Left cardiac atrium (tissue), 4 donors: ENCODE data around the gene CDC42BPB. TPM values are rescaled to one million over a fixed set of nuclear protein-coding genes. Genes with fewer than 3 reads are reported as not detected.

ENCODE experiments used
- ATAC-seq, 2 donors: fragments of 200-7000 bp; cut with Tn5 transposase; one replicate each; pipeline ENCODE4 v1.9.1; 2020; ENCODE audit warnings: mild to moderate bottlenecking in 2 of 2, moderate library complexity in 2 of 2
- DNase-seq: peaks from one replicate; pipeline ENCODE4 v3.0.0-alpha.2; 2020
- intact Hi-C, 2 donors: fragments of 100-400 bp; cut with DNase I; formaldehyde crosslinking; loops; one replicate each; pipeline versions ENCODE4 v1.14.1 to v1.15.1; 2022 to 2023
- total RNA-seq, 2 donors: library from RNA; stranded (reverse); fragmentation: NEBNext Ultra II Directional; extraction: Animal tissue kit (Norgen Biotek cat#: 25700); gene quantifications; one replicate each; pipeline ENCODE4 v1.2.1, GENCODE V29; 2021
- donor health status: DM: no; HTN: yes; CAD: no.
- donor health status: DM: no; HTN: yes; CAD: no; lungs with severe emphysema.
- donor health status: DM: yes; HTN: yes; CAD: no.
- donor health status: Dilated cardiomyopathy.

CDC42BPB gene
- total RNA-seq, 2 donors from 2014 or later, result 57.3 to 79.2 TPM

DNA sequence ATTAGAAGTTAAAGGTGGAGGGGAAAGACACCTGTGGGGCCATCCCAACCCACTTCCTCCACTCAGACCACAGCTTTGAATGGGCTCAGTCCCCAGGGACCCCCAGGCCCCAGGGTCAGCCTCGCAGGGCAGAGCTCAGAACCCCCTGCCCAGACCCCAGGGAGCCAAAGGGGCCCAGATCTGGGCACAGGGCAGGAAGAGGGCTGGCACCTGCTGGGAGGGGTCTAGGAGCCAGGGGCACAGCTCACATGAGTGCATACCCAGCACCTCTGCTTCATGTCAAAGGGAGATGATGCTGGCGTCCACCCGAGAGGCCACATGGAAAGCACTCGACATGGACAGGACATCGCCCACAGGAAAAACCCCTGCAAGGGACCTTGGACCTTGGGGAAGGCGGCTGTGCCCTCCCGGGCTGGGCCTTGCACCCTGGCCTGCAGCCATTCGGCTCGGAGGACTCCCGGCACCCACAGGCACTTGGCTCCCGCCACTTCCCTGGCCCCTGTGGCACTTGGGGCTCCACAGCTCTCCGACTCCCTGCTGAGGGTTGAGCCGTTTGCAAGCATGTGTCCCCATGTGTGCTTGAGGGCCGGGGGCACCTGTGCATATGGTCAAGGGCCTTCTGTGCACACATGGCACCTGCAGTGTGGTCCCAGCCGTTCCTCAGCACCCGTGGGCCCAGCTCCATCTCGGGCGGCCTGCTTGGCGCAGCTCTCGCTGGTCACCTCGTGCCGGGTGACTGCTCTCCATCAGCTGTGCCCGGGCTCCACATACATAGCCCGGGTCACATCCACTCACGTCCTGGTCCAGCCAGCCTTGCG lies 142.7 kb downstream of the CDC42BPB start:
- intact Hi-C loops, result loop anchor here (5.0 to 10.0 kb wide), 3 partner anchors 142 to 220 kb away; no protein-coding TSS in a partner anchor
- DNase-seq, result no peak
- no peak for ATAC-seq

DNA sequence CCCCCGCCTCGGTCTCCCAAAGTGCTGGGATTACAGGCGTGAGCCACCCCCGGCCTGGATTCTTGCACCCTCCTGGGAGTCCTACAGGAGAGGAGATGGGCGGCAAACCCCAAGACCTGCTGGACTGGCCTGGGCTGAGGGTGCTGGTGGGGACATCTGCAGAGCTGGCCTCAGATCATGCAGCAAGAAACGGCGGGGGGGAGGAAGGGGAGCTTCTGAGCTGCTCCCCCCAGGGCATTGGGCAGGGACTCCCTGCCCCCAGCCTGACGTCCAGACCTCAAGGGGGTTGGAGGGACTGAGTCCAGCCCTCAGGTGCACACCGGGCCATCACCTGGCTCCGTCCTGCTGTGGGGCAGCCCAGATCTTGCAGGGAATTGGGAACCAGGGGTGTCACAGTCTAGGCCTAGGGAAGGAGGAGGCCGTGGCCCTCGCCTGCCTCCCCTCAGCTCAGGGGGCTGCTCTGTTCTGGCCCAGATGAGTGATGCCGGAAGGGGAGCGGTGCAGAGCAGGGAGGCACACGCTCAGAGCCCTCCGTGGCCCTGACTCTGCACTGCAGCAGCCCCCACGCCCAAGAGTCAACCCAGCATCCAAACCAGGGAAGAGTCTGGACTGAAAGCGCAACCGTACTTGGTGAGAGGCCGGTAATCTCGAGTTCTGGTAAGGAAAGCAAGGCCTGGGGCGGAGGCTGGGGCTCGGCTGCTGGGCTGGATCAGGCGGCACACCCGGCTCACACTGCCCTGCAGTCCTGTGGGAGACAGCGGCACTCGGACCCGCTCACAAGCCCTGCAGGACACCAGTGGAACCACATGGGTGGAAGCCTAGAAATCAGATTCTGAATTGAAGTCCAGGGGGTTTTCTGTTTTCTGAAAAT lies 143.8 kb downstream of the CDC42BPB start:
- intact Hi-C loops, result loop anchor here in 1 of 2 donors (10.0 kb wide), 1 partner anchor 219 kb away; no protein-coding TSS in a partner anchor
- DNase-seq, result no peak

DNA sequence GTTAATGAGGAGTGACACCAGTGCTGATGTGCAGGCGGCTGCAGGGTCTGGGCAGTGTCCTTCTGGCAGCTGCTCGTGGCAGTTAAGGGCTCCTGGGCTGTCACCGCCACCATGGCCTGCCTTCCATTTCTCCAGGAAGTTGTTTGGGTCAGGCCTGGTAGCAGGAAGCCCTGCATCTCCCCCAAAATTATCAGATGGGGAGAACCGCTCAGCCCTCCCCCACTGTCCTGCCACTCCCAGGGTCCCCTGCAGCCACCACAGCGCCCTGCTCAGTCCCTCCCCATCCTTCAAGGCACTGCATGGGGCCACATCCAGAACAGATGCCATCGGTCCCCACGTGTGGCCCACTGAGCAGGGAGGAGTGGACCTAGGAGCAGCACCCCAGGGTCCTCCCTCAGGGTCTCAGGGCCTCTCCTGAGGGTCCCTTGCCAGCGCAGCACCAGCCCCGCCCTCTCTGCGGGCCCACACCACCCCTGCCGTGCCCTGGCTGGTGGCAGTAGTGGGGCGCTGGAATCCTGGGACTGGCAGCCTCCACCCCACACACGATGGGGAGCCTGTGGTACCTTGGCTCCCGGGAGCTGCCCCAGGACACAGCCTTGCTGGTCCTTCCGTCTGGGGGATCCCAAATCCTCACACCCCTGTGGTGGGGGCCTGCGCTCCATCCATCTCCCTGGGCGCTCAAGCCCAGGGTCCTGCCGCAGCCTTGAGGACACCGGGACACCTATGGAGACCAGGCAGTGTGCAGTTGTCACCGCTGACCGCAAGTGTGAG lies 145.2 kb downstream of the CDC42BPB start:
- ATAC-seq (no peak), DNase-seq (no peak)
- intact Hi-C loops, result loop anchor here in 1 of 2 donors (10.0 kb wide), 1 partner anchor 217 kb away; no protein-coding TSS in a partner anchor

More for the DNA sequence above, 143.8 kb downstream of the CDC42BPB start:
- ATAC-seq, result no peak

DNA sequence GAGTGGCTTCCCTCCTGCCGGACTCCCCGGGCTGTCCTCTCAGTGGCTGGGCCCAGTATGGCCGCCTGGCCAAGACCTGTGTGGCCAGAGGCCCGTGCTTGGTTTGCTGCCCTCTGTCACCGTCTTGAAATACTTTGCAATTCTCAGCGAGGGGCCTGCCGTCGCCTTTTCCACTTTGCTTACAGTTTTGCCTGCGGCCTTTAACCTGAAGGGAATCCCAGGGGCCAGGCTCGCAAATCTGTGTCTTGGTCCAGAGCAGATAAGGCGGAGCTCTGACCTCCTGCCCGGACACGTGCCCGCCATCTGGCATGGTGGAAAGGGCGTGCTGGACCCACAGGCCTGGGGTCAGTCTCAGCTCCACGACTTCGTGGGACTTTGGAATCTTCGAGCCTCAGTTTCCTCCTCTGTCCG lies 145.8 kb downstream of the CDC42BPB start:
- intact Hi-C loops, result loop anchor here in 1 of 2 donors (10.0 kb wide), 1 partner anchor 217 kb away; no protein-coding TSS in a partner anchor
- DNase-seq, result no peak
- peak in 1 of 2 donors; percentile 58 for ATAC-seq

DNA sequence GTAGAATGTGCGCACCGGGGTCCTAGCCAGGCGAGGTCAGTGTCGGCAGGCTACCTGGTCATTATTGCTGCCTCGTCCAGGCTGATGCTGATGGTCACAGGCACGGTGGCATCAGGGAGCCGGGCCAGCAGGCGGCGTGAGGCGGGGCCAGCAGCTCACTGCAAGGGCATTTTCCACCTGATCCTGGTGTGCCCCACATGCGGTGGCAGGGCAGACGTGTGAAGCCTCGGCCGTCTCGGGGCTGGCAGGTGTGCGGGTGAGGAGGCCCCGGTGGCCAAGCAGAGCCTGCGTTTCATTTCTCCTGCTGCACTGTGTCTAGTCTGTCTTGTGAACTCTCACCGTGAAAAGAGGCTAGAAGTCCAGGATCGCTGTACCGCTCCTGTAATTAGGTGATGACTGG lies 146.9 kb downstream of the CDC42BPB start:
- intact Hi-C loops, result loop anchor here in 1 of 2 donors (10.0 kb wide), 1 partner anchor 216 kb away; no protein-coding TSS in a partner anchor

DNA sequence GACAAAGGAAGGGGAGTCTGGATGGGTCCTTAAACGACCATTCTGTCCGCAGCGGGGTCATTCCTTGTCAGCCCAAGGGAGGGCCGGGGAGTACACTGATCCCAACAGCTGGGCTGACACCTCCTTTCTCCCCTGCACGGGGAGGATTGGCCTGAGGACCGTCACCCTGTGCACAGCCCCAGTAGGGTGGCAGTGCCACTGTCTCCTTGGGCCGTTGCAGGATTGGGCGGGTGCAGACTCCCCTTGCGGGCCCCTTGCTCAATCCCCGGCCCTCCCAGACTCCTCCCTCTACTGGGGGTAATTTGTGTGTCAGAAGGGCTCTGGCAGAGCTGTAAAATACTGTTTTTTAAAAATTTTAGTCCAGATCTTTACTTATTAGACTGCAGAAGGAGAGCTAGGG lies 147.4 kb downstream of the CDC42BPB start:
- no peak for DNase-seq
- peak in 1 of 2 donors; percentile 50 for ATAC-seq
- intact Hi-C loops, result loop anchor here in 1 of 2 donors (10.0 kb wide), 1 partner anchor 215 kb away; no protein-coding TSS in a partner anchor

More for the DNA sequence above, 146.9 kb downstream of the CDC42BPB start:
- ATAC-seq (no peak), DNase-seq (no peak)

DNA sequence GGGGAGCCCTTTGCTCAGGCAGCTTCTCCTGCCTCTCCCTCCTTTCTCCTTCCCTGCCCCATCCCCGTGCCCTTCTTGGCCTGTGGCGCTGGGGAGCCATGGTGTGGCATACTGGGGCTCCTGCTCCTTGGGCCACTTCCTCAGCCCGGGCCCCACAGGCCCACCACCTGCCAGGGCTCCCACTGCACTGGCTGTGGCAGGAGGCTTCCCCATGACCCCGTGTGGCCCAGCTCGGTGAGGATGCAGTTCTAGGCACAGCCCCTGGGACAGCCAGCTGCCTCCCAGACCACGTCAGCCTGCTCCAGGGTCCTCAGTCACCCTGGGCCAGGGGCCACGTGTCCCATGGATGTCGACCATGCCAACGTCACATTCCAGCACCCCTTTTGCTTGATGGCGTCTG lies 147.9 kb downstream of the CDC42BPB start:
- intact Hi-C loops, result no loop called here
- DNase-seq, result no peak
- ATAC-seq, result no peak

DNA sequence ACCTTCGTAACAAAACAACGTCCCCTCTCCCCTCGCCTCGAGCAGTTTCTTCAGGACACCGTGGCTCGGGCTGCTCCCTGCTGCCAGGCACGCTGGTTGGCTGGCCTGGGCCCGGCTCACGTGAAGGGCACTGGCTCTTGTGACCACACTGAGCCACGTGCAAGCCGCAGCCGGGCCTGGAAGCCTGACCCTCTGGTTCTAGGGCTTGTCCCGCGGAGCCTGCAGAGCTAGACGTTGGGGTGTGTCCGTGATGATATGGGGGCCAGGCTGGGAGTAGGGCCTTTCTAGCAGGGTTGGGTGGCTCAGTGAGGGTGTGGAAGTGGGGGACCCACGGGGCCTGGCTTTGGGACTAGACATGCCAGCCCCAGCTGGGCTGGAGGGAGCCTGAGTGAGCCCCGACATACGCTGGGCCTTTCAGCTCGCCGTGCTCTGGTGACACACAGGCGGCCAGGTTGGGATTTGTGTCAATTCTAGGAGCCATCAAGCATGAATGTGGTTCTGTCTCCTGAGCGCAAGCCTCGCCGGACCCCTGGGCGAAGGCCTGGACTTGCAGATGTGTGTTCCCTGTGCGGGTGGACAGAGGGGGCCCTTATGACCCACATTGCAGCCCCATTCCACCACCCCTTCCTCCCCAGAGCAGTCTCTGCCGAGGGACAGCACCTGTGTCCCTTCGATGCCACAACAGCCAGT lies 148.4 kb downstream of the CDC42BPB start:
- DNase-seq, result no peak
- no peak for ATAC-seq
- intact Hi-C loops, result no loop called here

DNA sequence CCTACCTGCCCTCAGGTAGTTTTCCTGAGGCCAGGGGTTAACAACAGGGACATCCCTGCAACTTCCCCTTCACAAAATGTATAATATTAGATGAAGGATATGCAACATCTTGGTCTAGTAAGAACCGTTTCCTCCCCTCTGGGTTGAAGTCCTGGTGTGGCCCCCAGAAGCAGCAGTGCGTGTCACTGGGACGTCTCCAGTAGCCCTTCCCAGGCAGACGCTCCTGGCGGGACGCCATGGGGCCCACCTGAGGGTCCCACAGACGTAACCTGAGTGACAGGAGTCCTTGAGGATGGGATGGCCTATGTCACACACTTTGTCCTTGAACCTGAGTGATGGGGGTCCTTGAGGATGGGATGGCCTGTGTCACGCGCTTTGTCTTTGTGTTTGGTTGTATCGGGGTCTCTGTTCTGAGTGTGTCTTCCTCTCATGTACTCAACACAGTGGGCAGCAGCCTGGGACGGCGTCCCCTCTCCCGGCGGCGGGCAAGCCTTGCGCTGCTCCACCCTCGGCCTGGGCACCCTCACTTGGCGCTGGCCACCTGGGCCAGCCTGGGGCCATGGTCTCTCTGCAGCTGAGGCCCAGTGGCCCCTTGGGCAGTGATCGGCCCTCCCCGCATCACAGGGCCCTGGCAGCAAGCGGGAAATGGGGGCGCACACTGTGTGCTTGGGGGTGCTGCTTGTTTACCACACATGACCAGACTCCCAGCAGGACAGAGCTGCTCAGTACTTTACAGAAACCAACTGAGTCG lies 149.2 kb downstream of the CDC42BPB start:
- intact Hi-C loops, result no loop called here
- no peak for ATAC-seq
- no peak for DNase-seq

DNA sequence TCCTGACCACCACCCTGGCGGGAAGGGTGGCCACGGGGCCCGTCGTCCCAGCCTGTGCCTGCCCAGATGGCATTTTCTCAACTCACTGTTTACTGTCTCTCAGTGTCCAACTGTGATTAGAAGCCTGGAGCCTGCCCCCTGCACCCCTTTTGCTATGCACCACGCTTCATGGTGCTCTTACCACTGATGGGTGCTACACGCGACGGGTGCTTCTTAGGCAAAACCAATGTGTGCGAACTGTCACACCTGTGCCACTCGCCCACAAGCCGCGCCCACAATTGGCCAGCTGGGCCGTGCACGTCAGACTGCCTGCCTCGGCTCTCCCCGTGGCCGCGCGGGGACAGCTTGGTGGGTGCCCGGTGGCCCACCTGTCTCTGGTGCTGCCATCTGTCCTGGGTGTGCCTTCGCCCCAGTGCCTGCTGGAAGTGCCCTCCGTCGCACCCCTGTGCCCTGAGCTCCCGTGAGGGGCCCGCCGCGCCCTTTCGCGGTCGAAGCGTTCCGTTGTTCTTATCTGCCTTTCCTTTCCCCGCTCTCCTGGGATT lies 150.0 kb downstream of the CDC42BPB start:
- DNase-seq (no peak), ATAC-seq (no peak)
- intact Hi-C loops, result no loop called here

DNA sequence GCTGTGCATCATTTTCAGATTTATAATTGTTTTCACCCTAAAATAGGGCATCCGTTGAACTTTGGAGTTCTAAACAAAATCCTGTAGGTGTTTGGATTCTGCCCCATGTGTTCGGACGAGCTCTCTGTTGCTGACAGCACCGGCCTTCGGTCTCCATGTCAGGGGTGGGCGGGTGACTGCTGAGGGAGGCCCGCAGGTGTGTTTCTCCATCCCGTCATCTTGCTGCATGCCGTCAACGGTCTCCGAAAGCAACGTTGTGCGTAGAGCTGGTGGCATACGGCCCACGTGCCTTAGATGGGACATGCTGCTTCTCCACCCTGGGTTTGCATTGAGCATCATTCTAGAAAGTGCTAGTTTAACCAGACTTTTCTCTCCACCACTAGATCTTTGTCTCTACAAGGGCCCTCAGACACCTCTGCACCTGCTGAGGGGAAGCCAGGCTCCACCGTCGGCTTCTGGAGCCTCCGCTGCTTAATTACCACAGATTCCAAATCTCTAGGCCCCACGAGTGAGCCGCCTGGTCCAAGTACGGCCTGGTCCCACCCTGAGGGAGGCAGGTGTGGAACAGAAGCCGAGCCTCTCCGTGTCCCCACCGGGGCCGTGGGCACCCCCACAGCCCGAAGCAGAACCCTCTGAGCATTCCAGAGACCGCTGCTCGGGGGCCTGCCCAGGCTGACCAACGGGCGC lies 150.6 kb downstream of the CDC42BPB start:
- no peak for ATAC-seq
- intact Hi-C loops, result no loop called here
- DNase-seq, result no peak

DNA sequence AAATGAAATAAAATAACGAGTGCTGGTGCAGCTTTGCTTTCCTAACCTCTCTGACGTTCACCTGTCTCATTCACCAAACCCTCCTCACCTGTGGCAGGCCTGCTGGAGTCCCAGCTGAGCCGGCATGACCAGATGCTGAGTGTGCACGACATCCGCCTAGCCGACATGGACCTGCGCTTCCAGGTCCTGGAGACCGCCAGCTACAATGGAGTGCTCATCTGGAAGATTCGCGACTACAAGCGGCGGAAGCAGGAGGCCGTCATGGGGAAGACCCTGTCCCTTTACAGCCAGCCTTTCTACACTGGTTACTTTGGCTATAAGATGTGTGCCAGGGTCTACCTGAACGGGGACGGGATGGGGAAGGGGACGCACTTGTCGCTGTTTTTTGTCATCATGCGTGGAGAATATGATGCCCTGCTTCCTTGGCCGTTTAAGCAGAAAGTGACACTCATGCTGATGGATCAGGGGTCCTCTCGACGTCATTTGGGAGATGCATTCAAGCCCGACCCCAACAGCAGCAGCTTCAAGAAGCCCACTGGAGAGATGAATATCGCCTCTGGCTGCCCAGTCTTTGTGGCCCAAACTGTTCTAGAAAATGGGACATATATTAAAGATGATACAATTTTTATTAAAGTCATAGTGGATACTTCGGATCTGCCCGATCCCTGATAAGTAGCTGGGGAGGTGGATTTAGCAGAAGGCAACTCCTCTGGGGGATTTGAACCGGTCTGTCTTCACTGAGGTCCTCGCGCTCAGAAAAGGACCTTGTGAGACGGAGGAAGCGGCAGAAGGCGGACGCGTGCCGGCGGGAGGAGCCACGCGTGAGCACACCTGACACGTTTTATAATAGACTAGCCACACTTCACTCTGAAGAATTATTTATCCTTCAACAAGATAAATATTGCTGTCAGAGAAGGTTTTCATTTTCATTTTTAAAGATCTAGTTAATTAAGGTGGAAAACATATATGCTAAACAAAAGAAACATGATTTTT lies 151.9 kb downstream of the CDC42BPB start:
- DNase-seq (no peak), ATAC-seq (no peak)
- intact Hi-C loops, result no loop called here

DNA sequence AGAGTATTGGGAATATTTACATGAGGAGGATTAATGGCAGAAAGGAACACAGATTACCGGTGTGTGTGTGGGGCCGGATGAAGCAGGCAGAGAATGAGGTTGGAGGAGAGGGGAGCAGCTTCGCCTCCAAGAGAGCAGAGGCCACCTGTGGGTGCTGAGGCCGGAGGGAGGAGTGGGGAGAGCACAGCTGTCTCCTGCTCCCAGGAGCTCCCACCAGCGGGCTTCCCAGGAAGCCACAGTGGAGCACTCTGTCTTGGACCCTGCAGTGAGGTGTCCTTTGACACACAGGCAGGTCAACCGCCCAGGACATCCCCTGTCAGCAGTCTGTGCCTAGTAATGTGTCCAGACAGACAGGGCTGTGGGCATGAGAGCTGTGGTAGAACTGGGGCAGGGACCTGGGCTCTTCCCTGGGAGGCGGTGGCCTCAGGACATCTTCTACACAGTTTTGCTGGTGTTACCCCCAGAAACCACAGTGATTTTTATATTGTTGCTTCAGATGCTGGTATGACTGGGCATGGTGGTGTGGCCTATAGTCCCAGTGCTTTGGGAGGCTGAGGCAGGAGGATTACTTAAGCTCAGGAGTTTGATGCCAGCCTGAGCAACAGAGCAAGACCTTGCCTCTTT lies 153.3 kb downstream of the CDC42BPB start:
- DNase-seq (no peak), ATAC-seq (no peak)
- intact Hi-C loops, result no loop called here

DNA sequence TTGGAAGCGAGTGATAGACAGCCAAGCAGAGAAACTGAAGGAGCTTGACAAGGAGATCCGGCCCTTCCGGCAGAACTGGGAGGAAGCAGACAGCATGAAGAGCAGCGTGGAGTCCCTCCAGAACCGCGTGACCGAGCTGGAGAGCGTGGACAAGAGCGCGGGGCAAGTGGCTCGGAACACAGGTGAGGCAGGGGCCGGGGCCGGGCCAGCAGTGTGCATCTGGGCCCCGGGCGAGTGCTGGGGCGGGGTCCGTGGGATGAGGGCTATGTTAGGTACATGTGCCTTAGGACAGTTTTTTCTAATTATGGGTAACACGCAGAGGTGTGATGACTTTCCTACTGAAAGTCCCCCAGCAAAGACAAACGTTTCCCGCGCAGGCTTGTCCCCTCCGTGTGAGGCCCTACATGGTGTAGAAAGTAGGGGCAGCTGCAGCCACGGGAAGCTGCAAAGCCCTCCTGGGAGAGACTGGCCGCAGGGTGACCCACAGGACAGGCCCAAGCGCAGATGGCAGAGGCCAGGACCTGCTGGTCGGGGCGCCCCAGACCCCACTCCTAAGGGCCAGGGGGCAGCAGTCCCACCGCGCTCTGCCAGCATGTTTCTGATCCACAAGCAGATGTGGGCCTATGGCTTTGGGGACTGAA lies 154.0 kb downstream of the CDC42BPB start:
- DNase-seq, result no peak
- ATAC-seq, result no peak
- intact Hi-C loops, result no loop called here
